Measurements from ENCODE around the gene SEMA5A. TPM values are rescaled to one million over a fixed set of nuclear protein-coding genes. Genes with fewer than 3 reads are reported as not detected.

SEMA5A gene
- total and polyA plus RNA-seq, 2 of the 13 experiments (the other 11 are each of a cell fraction or from before 2014, with no cell fraction given): 0.01 TPM; not detected in 1

DNA sequence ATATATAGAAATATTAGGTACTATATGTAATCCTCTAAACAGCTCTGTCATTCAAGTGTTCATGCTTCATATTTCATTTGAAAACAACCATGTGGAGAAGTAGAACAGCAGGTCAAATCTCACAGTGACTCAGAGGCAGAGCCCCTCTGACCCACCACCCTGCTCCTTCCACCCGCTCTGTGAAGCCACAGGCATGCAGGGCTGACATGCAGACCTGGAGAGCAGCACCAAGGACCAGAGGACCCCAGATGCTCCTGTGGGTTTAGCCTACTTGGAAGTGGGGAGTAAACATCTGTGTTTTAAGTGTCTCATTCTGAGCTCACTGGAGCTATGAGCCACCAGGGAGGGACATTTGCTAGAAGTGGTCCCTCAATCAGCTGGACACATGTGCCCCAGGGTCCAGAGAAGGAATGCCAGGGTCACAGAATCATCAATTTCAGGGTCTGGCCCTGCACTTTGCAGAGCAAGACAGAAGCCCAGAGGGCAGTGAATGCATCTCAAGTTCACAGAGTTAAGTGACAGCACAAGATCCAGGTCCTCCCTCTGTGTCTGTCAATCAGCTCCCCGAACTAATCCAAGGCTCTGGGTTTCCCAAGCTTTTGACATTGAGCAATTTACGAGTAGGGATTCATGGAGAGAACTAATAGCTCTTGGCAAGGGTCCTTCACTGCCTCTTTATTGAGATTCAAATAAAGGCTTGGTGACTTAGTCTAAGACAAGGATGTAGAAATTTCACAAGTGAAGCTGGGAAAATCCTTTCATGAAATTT is 441.1 kb downstream of the SEMA5A start:
- H3K79me2 ChIP-seq (ENCODE audit: insufficient read depth, low read length): no peaks in the 10 kb centered on the region
- no peak overlapping the region for H2AFZ ChIP-seq (ENCODE audit: low read length)
- 0% methylated on average over 3 of the region's 3 CpGs for WGBS (ENCODE audit: low lambda C conversion rate)
- ChIA-PET POLR2A (no interaction called here), CTCF (ENCODE audit: low intra/inter-chr PET ratio, low total read pairs) (no interaction called here)
- intact Hi-C loops (cut with micrococcal nuclease; ENCODE audit: unreplicated experiment): no loop called here
- H3K27ac ChIP-seq (ENCODE audit: extremely low read length, insufficient read depth, low read length): no peak overlapping the region
- no peaks in the 10 kb centered on the region for H3K4me1 ChIP-seq (ENCODE audit: insufficient read depth, low read length)
- DNase-seq (ENCODE audit: low spot score) (no peak), FAIRE-seq (no peak), ATAC-seq (no peak)
- peaks cover 55% of the 10 kb centered on the region for H3K9me3 ChIP-seq (ENCODE audit: low read length)
- in situ Hi-C loops (cut with HindIII; ENCODE audit: extremely low pct_ligation_motif_present, low pct_unique_long_range_greater_than_20kb): no loop called here
- BruUV-seq (replicated peaks): no TSS peak
- TF ChIP-seq, protein P1, sequence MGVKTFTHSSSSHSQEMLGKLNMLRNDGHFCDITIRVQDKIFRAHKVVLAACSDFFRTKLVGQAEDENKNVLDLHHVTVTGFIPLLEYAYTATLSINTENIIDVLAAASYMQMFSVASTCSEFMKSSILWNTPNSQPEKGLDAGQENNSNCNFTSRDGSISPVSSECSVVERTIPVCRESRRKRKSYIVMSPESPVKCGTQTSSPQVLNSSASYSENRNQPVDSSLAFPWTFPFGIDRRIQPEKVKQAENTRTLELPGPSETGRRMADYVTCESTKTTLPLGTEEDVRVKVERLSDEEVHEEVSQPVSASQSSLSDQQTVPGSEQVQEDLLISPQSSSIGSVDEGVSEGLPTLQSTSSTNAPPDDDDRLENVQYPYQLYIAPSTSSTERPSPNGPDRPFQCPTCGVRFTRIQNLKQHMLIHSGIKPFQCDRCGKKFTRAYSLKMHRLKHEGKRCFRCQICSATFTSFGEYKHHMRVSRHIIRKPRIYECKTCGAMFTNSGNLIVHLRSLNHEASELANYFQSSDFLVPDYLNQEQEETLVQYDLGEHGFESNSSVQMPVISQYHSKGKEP (CRISPR knock-in tag; IDR thresholded peaks at IDR 0.05): no peak
- TF ChIP-seq NFE2 (CRISPR knock-in tag; IDR thresholded peaks at IDR 0.05) (no peak), MTF1 (CRISPR knock-in tag; IDR thresholded peaks at IDR 0.05) (no peak), ZBTB3 (CRISPR knock-in tag; IDR thresholded peaks at IDR 0.05; ENCODE audit: borderline replicate concordance, low read depth) (no peak), ZNF766 (CRISPR knock-in tag; IDR thresholded peaks at IDR 0.05; ENCODE audit: borderline replicate concordance) (no peak), TP53 (CRISPR knock-in tag; conservative IDR thresholded peaks at IDR 0.05) (no peak), ZNF264 (CRISPR knock-in tag; IDR thresholded peaks at IDR 0.05) (no peak)
- TF ChIP-seq, protein P2, sequence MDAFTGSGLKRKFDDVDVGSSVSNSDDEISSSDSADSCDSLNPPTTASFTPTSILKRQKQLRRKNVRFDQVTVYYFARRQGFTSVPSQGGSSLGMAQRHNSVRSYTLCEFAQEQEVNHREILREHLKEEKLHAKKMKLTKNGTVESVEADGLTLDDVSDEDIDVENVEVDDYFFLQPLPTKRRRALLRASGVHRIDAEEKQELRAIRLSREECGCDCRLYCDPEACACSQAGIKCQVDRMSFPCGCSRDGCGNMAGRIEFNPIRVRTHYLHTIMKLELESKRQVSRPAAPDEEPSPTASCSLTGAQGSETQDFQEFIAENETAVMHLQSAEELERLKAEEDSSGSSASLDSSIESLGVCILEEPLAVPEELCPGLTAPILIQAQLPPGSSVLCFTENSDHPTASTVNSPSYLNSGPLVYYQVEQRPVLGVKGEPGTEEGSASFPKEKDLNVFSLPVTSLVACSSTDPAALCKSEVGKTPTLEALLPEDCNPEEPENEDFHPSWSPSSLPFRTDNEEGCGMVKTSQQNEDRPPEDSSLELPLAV (CRISPR knock-in tag; conservative IDR thresholded peaks at IDR 0.05; ENCODE audit: low read depth): no peak
- TF ChIP-seq, protein P3, sequence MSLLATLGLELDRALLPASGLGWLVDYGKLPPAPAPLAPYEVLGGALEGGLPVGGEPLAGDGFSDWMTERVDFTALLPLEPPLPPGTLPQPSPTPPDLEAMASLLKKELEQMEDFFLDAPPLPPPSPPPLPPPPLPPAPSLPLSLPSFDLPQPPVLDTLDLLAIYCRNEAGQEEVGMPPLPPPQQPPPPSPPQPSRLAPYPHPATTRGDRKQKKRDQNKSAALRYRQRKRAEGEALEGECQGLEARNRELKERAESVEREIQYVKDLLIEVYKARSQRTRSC (CRISPR knock-in tag; IDR thresholded peaks at IDR 0.05; ENCODE audit: low read depth): no peak
- H3K4me3 ChIP-seq (replicated peaks in 1 of 3; ENCODE audit: insufficient read depth in 1 of 3, low read depth in 2 of 3, low read length in 3 of 3): no peak overlapping the region
- no peaks in the 10 kb centered on the region for H3K36me3 ChIP-seq (replicated peaks in 1 of 2; ENCODE audit: control insufficient read depth in 1 of 2, insufficient read depth in 2 of 2, low read length in 2 of 2)
- H4K20me1 ChIP-seq (ENCODE audit: insufficient read depth, low read length): no peaks in the 10 kb centered on the region
- H3K27me3 ChIP-seq (ENCODE audit: control insufficient read depth in 1 of 2, insufficient read depth in 2 of 2, low read length in 2 of 2): no peaks in the 10 kb centered on the region
- H3K4me2 ChIP-seq (ENCODE audit: low read depth, low read length): no peak overlapping the region
- no peak overlapping the region for H3K9ac ChIP-seq (ENCODE audit: insufficient read depth, low read depth, low read length)
